ENCODE measurements around the gene STARD4. TPM values are rescaled to one million over a fixed set of nuclear protein-coding genes. Genes with fewer than 3 reads are reported as not detected.
A peak's percentile ranks its signal among the peaks of the same experiment; 100 is the strongest.

STARD4 gene
- total and polyA plus RNA-seq, 7 experiments from 2014 or later, result 3.7 to 70.8 (median 12.3) TPM

DNA sequence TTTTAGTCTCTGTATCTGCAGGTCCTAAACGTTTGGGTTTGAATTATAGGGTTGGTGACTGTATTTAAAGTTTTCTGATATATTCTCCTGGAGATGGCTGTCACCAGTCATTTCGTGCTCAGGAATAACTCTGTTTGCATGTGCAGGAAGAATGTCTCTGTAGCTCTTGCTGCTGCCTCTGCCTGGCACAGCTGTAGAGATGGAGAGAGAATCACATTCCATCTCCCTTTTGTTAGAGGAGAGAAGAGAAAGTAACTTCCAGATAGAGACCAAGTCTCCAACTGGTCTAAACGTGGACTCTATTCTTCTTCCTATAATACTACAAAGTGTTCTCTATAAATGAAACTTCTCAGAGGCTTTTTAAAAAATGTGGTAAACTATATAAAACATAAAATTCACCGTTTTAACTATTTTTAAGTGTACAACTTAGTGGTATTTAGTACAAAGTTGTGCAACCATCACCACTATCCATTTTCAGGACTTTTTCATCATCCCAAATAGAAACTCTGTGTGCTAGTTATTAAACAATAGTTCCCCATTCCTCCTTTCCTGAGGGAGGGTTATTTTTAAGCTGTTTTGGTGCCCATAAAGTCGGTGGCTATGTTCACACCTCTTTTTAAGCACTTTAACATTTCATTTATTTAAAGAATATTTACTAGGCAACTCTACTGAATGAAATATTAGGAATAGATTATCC lies 20.7 kb upstream of the STARD4 start:
- intact Hi-C loops (cut with micrococcal nuclease), result loop anchor here in 1 of 2 donors (5.0 kb wide), 1 partner anchor 796 kb away; the partner anchor contains the start of gene SLC25A46
- ChIA-PET POLR2A (no interaction called here), CTCF (interaction anchor here (1.1 kb wide), 1 partner anchor 18 kb away, joined by 4 read pairs; no protein-coding TSS in a partner anchor)
- peaks cover 0 to 9% (median 0%) of the 10 kb centered on the region in 11 donors for H3K9me3 Mint-ChIP-seq
- Histone ChIP-seq H3K36me3 (ENCODE audit: control insufficient read depth in 2 of 3, insufficient read depth in 3 of 3, low read length in 3 of 3) (no peaks in the 10 kb centered on the region), H3K27me3 (ENCODE audit: control insufficient read depth in 2 of 2, insufficient read depth in 2 of 2, low read length in 2 of 2) (no peaks in the 10 kb centered on the region), H3K4me3 (ENCODE audit: low read length) (no peak overlapping the region), H3K9me3 (ENCODE audit: control insufficient read depth in 2 of 3, low read length in 3 of 3) (no peaks in the 10 kb centered on the region), H3K27ac (ENCODE audit: low read depth, low read length) (no peak overlapping the region), H3K4me1 (ENCODE audit: control insufficient read depth in 2 of 2, insufficient read depth in 2 of 2, low read length in 2 of 2) (peaks cover 9 to 13% of the 10 kb centered on the region in 2 donors)
- peak overlapping the region in 3 of 9 donors; percentile 30 to 74 (median 65) for H3K27ac Mint-ChIP-seq
- ATAC-seq, result no peak
- H3K27me3 Mint-ChIP-seq, result peaks cover under 1 to 13% (median 6%) of the 10 kb centered on the region in 5 donors
- H3K36me3 Mint-ChIP-seq, result peaks cover 0 to 19% (median 0%) of the 10 kb centered on the region in 5 donors
- peaks cover 10 to 32% (median 14%) of the 10 kb centered on the region in 7 donors for H3K4me1 Mint-ChIP-seq
- no peak for DNase-seq
- peak overlapping the region in 1 of 10 donors; percentile 22 for H3K4me3 Mint-ChIP-seq

DNA sequence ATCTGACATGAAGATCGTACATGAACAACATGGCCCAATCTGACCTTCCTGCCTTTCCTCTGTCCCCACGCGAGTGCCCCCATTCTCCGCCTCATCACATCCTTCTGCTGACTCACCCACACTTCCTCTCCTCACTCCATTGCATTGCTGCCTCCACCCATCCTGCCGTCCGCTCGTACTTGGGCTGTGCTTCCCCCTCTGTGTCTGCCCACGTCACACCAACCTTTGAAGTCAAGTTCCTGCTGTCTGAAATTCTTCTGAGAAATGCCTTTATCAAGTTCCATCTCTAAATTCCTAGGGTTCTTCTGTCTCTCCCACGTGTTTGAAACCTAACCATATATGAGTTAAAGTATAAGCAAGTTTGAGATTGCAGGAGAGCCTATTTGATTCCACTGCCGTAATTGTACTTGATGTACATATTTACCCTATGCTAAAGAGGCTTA lies 18.0 kb upstream of the STARD4 start:
- H3K27ac ChIP-seq (ENCODE audit: low read depth, low read length), result peak overlapping the region; percentile 34
- H3K4me1 ChIP-seq (ENCODE audit: control insufficient read depth in 2 of 2, insufficient read depth in 2 of 2, low read length in 2 of 2), result peaks cover 9 to 13% of the 10 kb centered on the region in 2 donors
- ATAC-seq (peak; percentile 100), DNase-seq (peak; percentile 51 to 94 (median 78))
- no peaks in the 10 kb centered on the region for H3K36me3 ChIP-seq (ENCODE audit: control insufficient read depth in 2 of 3, insufficient read depth in 3 of 3, low read length in 3 of 3)
- Mint-ChIP-seq H3K4me3 (peak overlapping the region; percentile 1 to 78 (median 66)), H3K36me3 (peaks cover 0 to 24% (median 0%) of the 10 kb centered on the region in 5 donors), H3K27me3 (peaks cover 0 to 3% (median 0%) of the 10 kb centered on the region in 5 donors), H3K9me3 (peaks cover 0 to 9% (median 0%) of the 10 kb centered on the region in 11 donors), H3K4me1 (peaks cover 10 to 28% (median 14%) of the 10 kb centered on the region in 7 donors), H3K27ac (peak overlapping the region; percentile 6 to 90 (median 76))
- POLR2A ChIA-PET, result interaction anchor here (0.8 to 1.7 kb wide), 3 partner anchors 17 to 630 kb away, joined by 3 to 6 read pairs (median 3); partner anchors contain the start of gene STARD4
- H3K4me3 ChIP-seq (ENCODE audit: low read length), result peak overlapping the region; percentile 6
- no peaks in the 10 kb centered on the region for H3K9me3 ChIP-seq (ENCODE audit: control insufficient read depth in 2 of 3, low read length in 3 of 3)
- CTCF ChIA-PET, result interaction anchor here (1.3 to 1.5 kb wide), 2 partner anchors 21 to 34 kb away, joined by 3 to 5 read pairs; no protein-coding TSS in a partner anchor
- intact Hi-C loops (cut with micrococcal nuclease), result loop anchor here (1.0 to 5.0 kb wide), 7 partner anchors 18 to 793 kb away; partner anchors contain the start of genes NREP (in 2 of the 2), STARD4 (in 2 of the 2) and SLC25A46 (in 1 of the 2)
- H3K27me3 ChIP-seq (ENCODE audit: control insufficient read depth in 2 of 2, insufficient read depth in 2 of 2, low read length in 2 of 2), result no peaks in the 10 kb centered on the region

DNA sequence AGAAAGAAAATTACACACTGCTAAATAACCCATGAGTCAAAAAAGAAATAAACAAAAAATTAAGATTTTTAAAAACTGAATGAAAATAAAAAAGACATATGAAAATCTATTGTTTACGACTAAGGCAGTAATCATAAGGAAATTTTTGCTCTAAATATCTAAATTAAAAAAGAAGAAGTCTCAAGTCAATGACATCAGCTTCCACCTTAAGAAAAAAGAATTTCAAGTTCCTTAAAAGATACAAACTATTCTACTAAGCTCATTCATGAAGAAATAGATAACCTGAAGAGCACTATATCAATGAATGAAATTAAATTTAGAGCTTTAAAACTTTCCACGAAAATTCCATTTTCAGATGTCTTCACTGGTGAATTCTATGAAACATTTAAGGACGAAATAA lies 15.7 kb upstream of the STARD4 start:
- Mint-ChIP-seq H3K27ac (no peak overlapping the region), H3K36me3 (peaks cover 0 to 19% (median 0%) of the 10 kb centered on the region in 5 donors)
- POLR2A ChIA-PET, result interaction anchor here (0.7 kb wide), 1 partner anchor 17 kb away, joined by 3 read pairs; no protein-coding TSS in a partner anchor

DNA sequence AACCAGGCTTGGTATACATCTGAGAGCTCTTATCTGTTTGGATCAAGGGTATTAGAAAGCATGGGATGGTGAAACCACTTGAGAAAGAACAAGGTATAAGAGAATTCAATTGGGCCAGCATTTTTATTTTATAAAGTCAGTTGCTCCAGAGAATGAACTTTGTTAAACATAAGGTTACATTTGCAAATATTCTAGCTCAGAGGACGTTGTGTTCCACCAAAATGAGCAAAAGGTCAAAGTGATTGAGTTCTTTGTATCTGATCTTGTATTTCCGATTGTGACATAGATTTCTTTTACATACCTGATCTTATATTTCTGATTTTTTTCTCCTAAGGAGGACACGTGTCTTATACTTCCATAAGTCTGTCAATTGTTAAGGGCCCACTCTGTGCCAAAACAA lies 8.6 kb upstream of the STARD4 start:
- Mint-ChIP-seq H3K9me3 (peaks cover 0 to 3% (median 0%) of the 10 kb centered on the region in 11 donors), H3K4me3 (no peak overlapping the region), H3K4me1 (peaks cover 0 to 11% (median 0%) of the 10 kb centered on the region in 7 donors), H3K36me3 (peaks cover 0 to 11% (median 0%) of the 10 kb centered on the region in 5 donors), H3K27me3 (peaks cover 0 to 6% (median 0%) of the 10 kb centered on the region in 5 donors), H3K27ac (no peak overlapping the region)
- Histone ChIP-seq H3K27me3 (ENCODE audit: control insufficient read depth in 2 of 2, insufficient read depth in 2 of 2, low read length in 2 of 2) (no peaks in the 10 kb centered on the region), H3K27ac (ENCODE audit: low read depth, low read length) (no peak overlapping the region), H3K4me3 (ENCODE audit: low read length) (no peak overlapping the region), H3K4me1 (ENCODE audit: control insufficient read depth in 2 of 2, insufficient read depth in 2 of 2, low read length in 2 of 2) (no peaks in the 10 kb centered on the region), H3K36me3 (ENCODE audit: control insufficient read depth in 2 of 3, insufficient read depth in 3 of 3, low read length in 3 of 3) (no peaks in the 10 kb centered on the region), H3K9me3 (ENCODE audit: control insufficient read depth in 2 of 3, low read length in 3 of 3) (no peaks in the 10 kb centered on the region)
- ChIA-PET CTCF (interaction anchor here (2.7 kb wide), 1 partner anchor 10 kb away, joined by 8 read pairs; no protein-coding TSS in a partner anchor), POLR2A (no interaction called here)
- DNase-seq (no peak), ATAC-seq (no peak)
- intact Hi-C loops (cut with micrococcal nuclease), result no loop called here

More for the DNA sequence above, 15.7 kb upstream of the STARD4 start:
- Mint-ChIP-seq H3K4me3 (no peak overlapping the region), H3K9me3 (peaks cover 0 to 8% (median 0%) of the 10 kb centered on the region in 11 donors), H3K27me3 (peaks cover 0 to 3% (median 0%) of the 10 kb centered on the region in 5 donors), H3K4me1 (peaks cover 10 to 28% (median 14%) of the 10 kb centered on the region in 7 donors)
- DNase-seq, result no peak
- Histone ChIP-seq H3K27me3 (ENCODE audit: control insufficient read depth in 2 of 2, insufficient read depth in 2 of 2, low read length in 2 of 2) (no peaks in the 10 kb centered on the region), H3K4me3 (ENCODE audit: low read length) (no peak overlapping the region), H3K36me3 (ENCODE audit: control insufficient read depth in 2 of 3, insufficient read depth in 3 of 3, low read length in 3 of 3) (no peaks in the 10 kb centered on the region), H3K9me3 (ENCODE audit: control insufficient read depth in 2 of 3, low read length in 3 of 3) (no peaks in the 10 kb centered on the region), H3K4me1 (ENCODE audit: control insufficient read depth in 2 of 2, insufficient read depth in 2 of 2, low read length in 2 of 2) (peaks cover 9 to 13% of the 10 kb centered on the region in 2 donors), H3K27ac (ENCODE audit: low read depth, low read length) (no peak overlapping the region)
- intact Hi-C loops (cut with micrococcal nuclease), result no loop called here
- no peak for ATAC-seq
- CTCF ChIA-PET, result no interaction called here

DNA sequence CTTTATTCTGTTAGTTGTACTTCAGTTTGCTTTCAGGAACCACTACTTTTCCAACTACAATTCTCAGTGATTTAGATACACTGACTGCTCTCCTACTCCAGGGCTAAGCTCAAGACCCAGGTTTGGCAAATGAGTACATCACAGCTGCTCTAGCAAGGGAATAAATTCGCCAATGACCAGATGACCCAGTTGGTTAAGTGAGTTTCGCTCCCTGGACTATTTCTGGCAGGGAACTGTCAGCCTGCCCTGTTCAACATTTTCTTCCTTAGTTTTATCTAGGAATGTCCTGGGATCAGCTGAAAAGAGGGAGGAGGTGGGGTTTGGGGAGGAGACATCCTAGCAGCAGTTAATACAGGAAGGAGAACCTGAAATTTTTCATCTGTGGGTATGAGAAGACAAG lies 6.4 kb upstream of the STARD4 start:
- peaks cover 0 to 7% (median 0%) of the 10 kb centered on the region in 5 donors for H3K36me3 Mint-ChIP-seq
- DNase-seq (no peak), ATAC-seq (no peak)
- peaks cover 0 to 6% (median 0%) of the 10 kb centered on the region in 5 donors for H3K27me3 Mint-ChIP-seq
- H3K4me1 ChIP-seq (ENCODE audit: control insufficient read depth in 2 of 2, insufficient read depth in 2 of 2, low read length in 2 of 2), result no peaks in the 10 kb centered on the region
- no peaks in the 10 kb centered on the region for H3K36me3 ChIP-seq (ENCODE audit: control insufficient read depth in 2 of 3, insufficient read depth in 3 of 3, low read length in 3 of 3)
- peaks cover 0 to 18% (median 0%) of the 10 kb centered on the region in 7 donors for H3K4me1 Mint-ChIP-seq
- intact Hi-C loops (cut with micrococcal nuclease), result loop anchor here (10.0 kb wide), 4 partner anchors 364 to 1996 kb away; partner anchors contain the start of genes MAN2A1 (in 1 of the 2) and YTHDC2 (in 1 of the 2)
- peaks cover 0 to 3% (median 0%) of the 10 kb centered on the region in 11 donors for H3K9me3 Mint-ChIP-seq
- H3K4me3 ChIP-seq (ENCODE audit: low read length), result no peak overlapping the region
- no peaks in the 10 kb centered on the region for H3K9me3 ChIP-seq (ENCODE audit: control insufficient read depth in 2 of 3, low read length in 3 of 3)
- H3K4me3 Mint-ChIP-seq, result no peak overlapping the region
- H3K27me3 ChIP-seq (ENCODE audit: control insufficient read depth in 2 of 2, insufficient read depth in 2 of 2, low read length in 2 of 2), result no peaks in the 10 kb centered on the region
- ChIA-PET CTCF (interaction anchor here (0.5 kb wide), 1 partner anchor 348 kb away, joined by 3 read pairs; no protein-coding TSS in a partner anchor), POLR2A (interaction anchor here (1.2 kb wide), 1 partner anchor 10 kb away, joined by 3 read pairs; no protein-coding TSS in a partner anchor)
- no peak overlapping the region for H3K27ac Mint-ChIP-seq
- H3K27ac ChIP-seq (ENCODE audit: low read depth, low read length), result no peak overlapping the region

DNA sequence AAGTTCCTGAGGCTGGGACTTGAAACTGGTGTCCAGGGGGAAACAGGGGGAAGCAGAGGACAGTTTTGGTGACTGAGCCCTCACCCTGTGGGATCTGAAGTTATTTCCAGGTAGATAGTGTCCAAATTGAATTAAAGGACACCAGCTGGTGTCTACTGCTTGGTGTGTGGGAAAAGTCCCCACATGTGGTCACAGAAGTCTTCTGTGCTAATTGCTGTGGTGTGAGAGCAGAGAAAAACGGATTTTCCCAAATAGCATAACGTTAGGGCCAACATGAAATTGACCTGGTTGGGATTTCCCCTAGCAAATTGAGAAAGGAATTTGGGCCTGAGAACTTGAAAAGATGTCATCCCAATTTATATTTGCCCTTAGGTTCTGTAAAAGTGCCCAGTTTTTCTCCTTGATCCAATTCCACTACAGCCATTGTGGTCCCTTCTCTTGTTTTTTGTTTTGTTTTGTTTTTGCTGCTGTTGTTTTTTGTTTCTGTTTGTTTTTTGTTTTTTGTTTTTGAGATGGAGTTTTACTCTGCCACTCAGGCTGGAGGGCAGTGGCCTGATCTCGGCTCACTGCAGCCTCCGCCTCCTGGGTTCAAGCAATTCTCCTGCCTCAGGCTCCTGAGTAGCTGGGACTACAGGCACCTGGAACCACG lies 5.6 kb upstream of the STARD4 start:
- H3K27me3 Mint-ChIP-seq, result peaks cover 0 to 6% (median 0%) of the 10 kb centered on the region in 5 donors
- no peak for ATAC-seq
- H3K9me3 Mint-ChIP-seq, result peaks cover 0 to 3% (median 0%) of the 10 kb centered on the region in 11 donors
- DNase-seq, result no peak
- CTCF ChIA-PET, result no interaction called here
- peaks cover 0 to 24% (median 2%) of the 10 kb centered on the region in 7 donors for H3K4me1 Mint-ChIP-seq
- no peak overlapping the region for H3K27ac Mint-ChIP-seq
- no peaks in the 10 kb centered on the region for H3K36me3 ChIP-seq (ENCODE audit: control insufficient read depth in 2 of 3, insufficient read depth in 3 of 3, low read length in 3 of 3)
- POLR2A ChIA-PET, result interaction anchor here (0.8 to 1.2 kb wide), 2 partner anchors 9 to 14 kb away, joined by 3 read pairs; no protein-coding TSS in a partner anchor
- intact Hi-C loops (cut with micrococcal nuclease), result loop anchor here (10.0 kb wide), 4 partner anchors 363 to 1997 kb away; partner anchors contain the start of genes MAN2A1 (in 1 of the 2) and YTHDC2 (in 1 of the 2)
- H3K9me3 ChIP-seq (ENCODE audit: control insufficient read depth in 2 of 3, low read length in 3 of 3), result no peaks in the 10 kb centered on the region
- no peaks in the 10 kb centered on the region for H3K27me3 ChIP-seq (ENCODE audit: control insufficient read depth in 2 of 2, insufficient read depth in 2 of 2, low read length in 2 of 2)
- peaks cover 0 to 7% (median 0%) of the 10 kb centered on the region in 5 donors for H3K36me3 Mint-ChIP-seq
- no peak overlapping the region for H3K4me3 Mint-ChIP-seq
- peaks cover 0 to 4% of the 10 kb centered on the region in 2 donors for H3K4me1 ChIP-seq (ENCODE audit: control insufficient read depth in 2 of 2, insufficient read depth in 2 of 2, low read length in 2 of 2)
- H3K27ac ChIP-seq (ENCODE audit: low read depth, low read length), result no peak overlapping the region
- H3K4me3 ChIP-seq (ENCODE audit: low read length), result no peak overlapping the region

All from naive thymus-derived CD4-positive, alpha-beta T cell (primary cell).